HuH-7.5 (cell line): ENCODE results near the gene TRAPPC8.

ENCODE experiments used
- DNase-seq: peaks from one replicate; pipeline ENCODE4 v3.0.0; 2011; ENCODE audit warnings: low spot score

The TRAPPC8 gene

DNA sequence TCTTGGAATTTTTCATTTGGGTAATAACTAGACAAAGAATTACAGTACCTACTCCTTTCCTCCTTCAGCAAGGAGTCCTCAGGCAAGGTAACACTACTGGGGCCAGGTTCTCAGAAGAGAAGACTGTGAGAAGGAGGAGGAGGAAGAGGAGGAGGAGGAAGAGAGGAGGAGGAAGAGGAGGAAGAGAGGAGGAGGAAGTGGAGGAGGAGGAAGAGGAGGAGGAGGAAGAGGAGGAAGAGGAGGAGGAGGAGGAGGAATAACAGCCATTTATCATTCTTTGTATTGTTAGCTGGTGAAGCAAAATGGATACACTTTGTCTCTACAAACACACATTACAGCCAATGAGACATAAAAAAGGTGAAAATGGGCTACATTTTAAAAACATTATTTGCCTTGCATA lies 149.4 kb downstream of the TRAPPC8 start:
- DNase-seq: no peak

DNA sequence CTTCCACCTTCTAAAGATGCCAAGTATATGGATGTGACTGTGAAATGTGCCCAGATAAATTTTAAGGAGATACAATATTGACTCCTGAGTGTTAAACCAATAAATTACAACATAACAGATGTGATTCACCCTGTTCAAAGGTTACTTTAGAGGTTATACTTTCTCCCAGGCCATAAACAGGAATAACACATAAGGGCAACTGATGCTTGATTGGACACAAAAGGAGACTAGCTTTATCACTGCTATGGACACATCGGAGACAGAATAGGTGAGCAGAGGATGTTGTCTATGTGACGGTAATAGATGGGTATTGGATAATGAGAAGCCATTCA lies 150.4 kb downstream of the TRAPPC8 start:
- DNase-seq: no peak

DNA sequence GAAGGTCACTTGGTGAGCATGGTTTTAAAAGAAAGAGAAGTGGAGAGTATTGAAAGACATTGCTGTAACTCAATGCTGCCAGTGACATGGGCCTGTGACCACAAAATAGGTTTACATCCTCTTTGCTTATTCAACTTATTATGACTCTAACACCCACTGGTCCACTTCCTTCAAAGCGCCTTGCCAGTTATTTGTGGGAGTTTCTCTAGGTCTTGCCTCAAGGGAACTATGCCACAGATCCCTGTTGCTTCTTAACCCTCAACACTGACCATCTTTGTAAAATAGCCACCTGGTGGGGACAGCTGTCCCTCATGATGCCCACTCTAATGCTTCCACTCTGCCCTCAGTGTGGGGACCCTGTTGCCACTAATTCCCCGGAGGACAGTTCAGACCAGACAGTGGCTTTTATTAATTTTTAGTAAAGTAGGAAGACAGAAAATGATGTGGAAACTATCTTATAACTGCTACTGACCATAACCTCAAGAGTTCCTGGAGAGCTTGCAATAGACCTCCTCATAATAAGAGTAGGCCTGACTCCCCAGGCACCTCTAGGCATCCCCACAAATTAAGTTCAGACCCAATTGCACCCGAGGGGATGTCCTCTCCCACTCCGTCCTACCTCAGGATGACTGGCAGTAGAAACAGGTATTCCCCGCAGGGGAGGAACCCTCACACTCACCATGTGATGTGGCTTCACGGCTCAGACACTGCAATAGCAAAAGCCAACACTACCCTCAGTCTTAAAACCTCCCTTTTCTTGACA lies 150.9 kb downstream of the TRAPPC8 start:
- no peak for DNase-seq

DNA sequence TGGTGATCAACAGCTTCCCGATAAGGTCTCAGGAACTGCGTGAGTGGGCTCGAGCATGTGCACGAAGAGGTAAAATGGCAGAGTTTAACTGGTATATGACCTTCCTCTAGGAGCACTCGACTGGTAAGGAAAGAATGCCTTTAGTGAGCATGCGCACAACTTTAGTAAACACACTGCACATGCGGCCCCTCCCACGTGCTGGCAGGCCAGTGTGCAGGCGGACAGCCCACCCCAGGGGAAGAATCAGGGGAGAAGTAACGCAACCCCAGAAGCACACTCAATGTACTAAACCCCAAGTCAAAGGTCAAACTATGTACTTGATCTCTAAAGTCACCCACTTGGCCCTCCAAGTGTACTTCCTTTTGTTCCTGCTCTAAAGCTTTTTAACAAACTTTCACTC lies 153.5 kb downstream of the TRAPPC8 start:
- DNase-seq: no peak

DNA sequence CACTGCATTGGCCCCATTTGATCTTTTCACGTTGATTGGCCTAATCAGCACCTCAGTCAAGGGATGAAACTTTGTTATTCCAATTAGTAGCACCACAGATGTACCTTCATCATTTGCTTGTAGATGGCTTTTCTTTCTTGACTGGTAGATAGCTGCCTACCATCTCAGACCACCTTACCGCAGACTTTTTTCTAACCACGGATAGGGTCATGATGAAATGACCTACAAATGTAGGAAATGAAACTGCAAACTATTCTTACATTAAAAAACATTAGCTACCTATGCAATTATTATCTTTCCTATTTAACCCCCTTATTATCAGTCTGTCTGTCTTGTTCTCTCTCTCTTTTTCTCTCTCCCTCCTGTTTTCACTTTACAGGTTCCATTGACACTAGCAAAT lies 159.9 kb downstream of the TRAPPC8 start:
- no peak for DNase-seq
